Esophagus mucosa (tissue), 1 donor: ENCODE data around the gene NKPD1. TPM values are rescaled to one million over a fixed set of nuclear protein-coding genes. Genes with fewer than 3 reads are reported as not detected.

Source experiments
- ATAC-seq: fragments of 200-7000 bp; cut with Tn5 transposase; one replicate; pipeline ENCODE4 v1.9.1; 2020
- total RNA-seq: library from RNA; stranded (reverse); gene quantifications from one replicate; pipeline ENCODE4 v1.2.4, GENCODE V29; 2023
- donor health status: DM: yes; HTN: yes; CAD: no.

NKPD1 gene
- total RNA-seq, 1 donor from 2014 or later, result 1.00 TPM

- no peak for ATAC-seq
Measured at GRCh38 chr19:45115809-45116615, 44.8 kb downstream of the NKPD1 start.

GRCh38 chr19:45114116-45114515, 46.7 kb downstream of the NKPD1 start:
- ATAC-seq, result no peak

- ATAC-seq, result peak; percentile 27
Measured at GRCh38 chr19:45113628-45114027, 47.2 kb downstream of the NKPD1 start.

GRCh38 chr19:45112111-45112827, 48.5 kb downstream of the NKPD1 start:
- no peak for ATAC-seq

Other genes starting within 250 kb of the NKPD1 start
- 4.7 TPM for gene APOC1, start 246.4 kb downstream of the NKPD1 start, total RNA-seq
- gene APOC4, start 218.7 kb downstream of the NKPD1 start, total RNA-seq, result not detected
- gene APOC2, start 214.9 kb downstream of the NKPD1 start, total RNA-seq, result 0.52 TPM
- gene CLPTM1, start 205.6 kb downstream of the NKPD1 start, total RNA-seq, result 69.9 TPM
- 6.6 TPM for gene RELB, start 159.5 kb downstream of the NKPD1 start, total RNA-seq
- gene CLASRP, start 121.9 kb downstream of the NKPD1 start, total RNA-seq, result 30.8 TPM
- gene ZNF296, start 84.5 kb downstream of the NKPD1 start, total RNA-seq, result 8.1 TPM
- gene GEMIN7, start 81.7 kb downstream of the NKPD1 start, total RNA-seq, result 18.7 TPM
- 24.2 TPM for gene PPP1R37, start 67.8 kb downstream of the NKPD1 start, total RNA-seq
- gene TRAPPC6A, start 17.3 kb upstream of the NKPD1 start, total RNA-seq, result 19.6 TPM
- gene BLOC1S3, start 17.8 kb upstream of the NKPD1 start, total RNA-seq, result 8.8 TPM
- 1.1 TPM for gene EXOC3L2, start 84.4 kb upstream of the NKPD1 start, total RNA-seq
- 21.0 TPM for gene MARK4, start 90.3 kb upstream of the NKPD1 start, total RNA-seq
- gene CKM, start 161.9 kb upstream of the NKPD1 start, total RNA-seq, result 0.96 TPM
- 17.5 TPM for gene KLC3, start 179.8 kb upstream of the NKPD1 start, total RNA-seq
- 10.6 TPM for gene ERCC2, start 209.6 kb upstream of the NKPD1 start, total RNA-seq
- gene PPP1R13L, start 244.1 kb upstream of the NKPD1 start, total RNA-seq, result 186 TPM
- gene POLR1G, start 245.7 kb upstream of the NKPD1 start, total RNA-seq, result 6.5 TPM